ENCODE data around the gene NPPB.

GRCh38 chr1:11817192-11817591 is 41.6 kb downstream of the NPPB start:
- TF ChIP-seq POLR2AphosphoS5 (IDR thresholded peaks at IDR 0.05) (no peak), CTCF (IDR thresholded peaks at IDR 0.05) (no peak), POLR2A (IDR thresholded peaks at IDR 0.05) (no peak), EP300 (IDR thresholded peaks at IDR 0.05) (no peak)

Data from sigmoid colon (tissue), 4 donors.